GM19239 (cell line): Measurements from ENCODE around the gene SLAIN1.

ENCODE experiments used
- DNase-seq: peaks from one replicate; pipeline ENCODE4 v3.0.0; 2011; ENCODE audit warnings: low spot score; ENCODE audit not compliant: insufficient read length
- FAIRE-seq: peaks from 2 replicates; lab custom pipeline; 2011; peaks lifted over from hg19 to GRCh38; lab: Jason Lieb, UNC

The SLAIN1 gene

DNA sequence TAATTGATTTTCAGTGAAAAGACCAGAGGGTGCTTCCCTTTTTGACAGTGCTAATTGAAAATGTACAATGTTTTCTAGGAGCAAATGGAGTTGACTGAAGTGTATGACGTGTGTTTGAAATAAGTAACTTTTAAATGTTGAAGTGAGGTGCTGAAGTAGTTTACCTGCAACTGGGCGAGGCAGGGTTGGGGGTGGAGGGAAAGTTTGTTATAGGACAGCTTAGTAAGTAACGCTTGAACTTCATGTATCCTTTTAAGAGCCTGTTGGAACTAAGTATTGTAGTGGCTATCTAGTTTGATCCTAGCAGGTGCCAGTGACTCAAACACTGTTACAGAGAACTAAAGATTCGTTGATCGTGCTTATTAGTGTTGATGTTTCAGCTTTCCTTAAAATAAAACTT, 5.9 kb downstream of the SLAIN1 start:
- FAIRE-seq (no peak), DNase-seq (no peak)

- peak; percentile 76 for FAIRE-seq
- no peak for DNase-seq
Observed at GRCh38 chr13:77714119-77714755, 16.8 kb downstream of the SLAIN1 start.

DNA sequence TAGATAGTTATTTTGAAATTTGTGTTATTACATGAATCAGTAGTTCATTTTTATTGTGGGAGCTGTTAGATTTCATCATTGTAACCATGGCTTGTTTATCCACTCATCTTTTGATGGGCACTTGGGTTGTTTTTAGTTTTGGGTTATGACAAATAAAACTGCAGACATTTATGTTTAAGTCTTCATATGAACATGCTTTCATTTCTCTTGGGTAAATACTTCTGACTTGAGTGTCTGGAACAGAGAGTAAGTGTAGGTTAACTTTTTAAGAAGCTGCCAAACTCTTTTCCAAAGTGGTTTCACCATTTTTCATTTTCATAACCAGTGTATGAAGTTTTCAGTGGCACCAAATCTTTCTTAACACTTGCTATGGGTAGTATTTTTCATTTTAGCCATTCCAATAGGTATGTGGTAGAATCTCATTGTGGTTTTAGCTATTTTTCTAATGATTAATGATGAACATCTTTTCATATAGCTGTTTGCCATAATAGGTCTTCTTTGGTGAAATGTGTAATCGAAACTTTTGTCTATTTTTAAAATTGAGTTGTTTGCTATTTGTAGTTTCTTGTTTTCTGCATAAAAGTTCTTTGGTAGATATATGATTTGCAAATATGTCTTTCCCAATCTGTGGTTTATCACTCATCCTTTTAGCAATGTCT, 17.9 kb downstream of the SLAIN1 start:
- FAIRE-seq (peak; percentile 92), DNase-seq (no peak)

DNA sequence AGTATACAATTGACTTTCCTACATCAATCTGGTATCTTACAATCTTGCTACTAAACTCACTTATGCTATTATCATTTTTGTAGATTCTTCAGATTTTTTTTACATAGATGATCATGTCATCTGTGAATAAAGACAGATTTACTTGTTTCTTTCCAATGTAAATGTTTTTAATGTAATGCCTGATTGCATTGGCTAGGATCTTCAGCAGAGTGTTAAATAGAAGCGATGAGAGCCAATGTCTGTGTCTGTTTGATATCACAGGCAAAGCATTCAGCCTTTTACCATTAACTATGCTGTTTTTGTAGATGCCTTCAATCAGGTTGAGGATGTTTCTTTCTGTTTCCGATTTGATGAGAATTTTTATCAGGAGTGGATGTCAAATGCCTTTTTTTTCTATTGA, 19.2 kb downstream of the SLAIN1 start:
- DNase-seq (no peak), FAIRE-seq (peak; percentile 69)

GRCh38 chr13:77717508-77717907, 20.0 kb downstream of the SLAIN1 start:
- peak; percentile 70 for FAIRE-seq

DNA sequence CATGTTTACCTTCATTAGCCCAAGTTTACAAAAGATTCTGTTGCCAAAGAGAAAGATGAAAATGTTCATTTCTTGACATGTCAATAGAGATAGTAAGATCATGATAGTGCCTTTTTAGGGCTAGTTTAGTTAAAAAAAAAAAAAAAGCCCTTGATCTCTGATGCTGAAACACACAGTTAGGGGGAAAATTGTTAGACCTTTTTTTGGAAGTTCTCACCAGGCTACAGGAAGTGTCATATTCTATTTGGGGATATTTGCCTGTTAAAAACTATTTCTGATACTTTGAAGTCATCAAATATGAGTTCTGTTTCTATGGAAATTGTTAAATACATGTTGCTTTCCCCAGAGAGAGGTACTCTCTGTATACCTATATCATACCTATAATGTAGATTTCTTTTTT, 21.6 kb downstream of the SLAIN1 start:
- FAIRE-seq = no peak
- no peak for DNase-seq

More at GRCh38 chr13:77717508-77717907, 20.0 kb downstream of the SLAIN1 start:
- DNase-seq = no peak

GRCh38 chr13:77720988-77721387, 23.5 kb downstream of the SLAIN1 start:
- DNase-seq = no peak
- FAIRE-seq = peak; percentile 79

DNA sequence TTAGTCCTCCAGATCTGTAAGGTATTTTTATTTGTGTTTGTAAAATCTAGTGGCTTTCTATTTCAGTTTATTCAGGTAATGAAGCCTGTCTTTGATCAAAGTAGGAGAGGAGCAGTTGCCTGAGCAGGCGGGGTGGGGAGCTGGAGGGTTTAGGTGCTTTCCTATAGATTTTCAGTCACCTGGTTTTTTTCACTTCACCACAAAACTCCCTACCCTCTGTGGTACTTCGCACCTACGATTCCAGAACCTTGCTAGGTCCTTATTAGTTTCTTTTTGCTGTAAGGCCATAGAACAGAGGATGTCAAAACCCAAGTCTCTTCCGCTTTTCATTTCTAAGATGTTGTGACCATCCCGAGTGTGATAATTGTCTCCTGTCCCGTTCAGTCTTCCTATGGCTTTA, 26.6 kb downstream of the SLAIN1 start:
- peak; percentile 40 for FAIRE-seq
- DNase-seq = no peak

- DNase-seq = no peak
- FAIRE-seq = peak; percentile 75
Observed at GRCh38 chr13:77725071-77725470, 27.6 kb downstream of the SLAIN1 start.

GRCh38 chr13:77728265-77729125, 31.0 kb downstream of the SLAIN1 start:
- FAIRE-seq (no peak), DNase-seq (no peak)

GRCh38 chr13:77729502-77730221, 32.2 kb downstream of the SLAIN1 start:
- DNase-seq = peak; percentile 16
- FAIRE-seq = peak; percentile 99

DNA sequence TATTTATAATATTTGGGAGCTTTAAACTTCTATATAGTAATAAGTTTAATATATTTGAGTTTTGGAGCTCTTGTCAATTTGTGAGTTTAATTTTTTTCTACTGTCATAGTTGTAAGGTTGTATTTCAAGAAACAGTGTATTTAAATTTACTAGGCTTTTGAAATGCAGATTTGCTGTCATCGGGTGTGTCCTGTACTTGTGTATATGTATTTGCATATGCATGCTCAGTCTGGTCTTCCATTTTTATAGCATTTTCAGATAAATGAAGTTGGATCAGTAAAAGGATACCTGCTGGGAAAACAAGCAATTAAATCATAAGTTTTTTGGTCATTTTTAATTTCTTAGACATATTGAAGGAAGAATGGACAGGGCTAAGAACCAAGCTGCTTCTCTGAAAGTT, 33.1 kb downstream of the SLAIN1 start:
- FAIRE-seq = no peak
- no peak for DNase-seq

- FAIRE-seq = no peak
- no peak for DNase-seq
Observed at GRCh38 chr13:77732287-77732686, 34.8 kb downstream of the SLAIN1 start.

GRCh38 chr13:77733674-77734073, 36.2 kb downstream of the SLAIN1 start:
- DNase-seq (no peak), FAIRE-seq (no peak)

DNA sequence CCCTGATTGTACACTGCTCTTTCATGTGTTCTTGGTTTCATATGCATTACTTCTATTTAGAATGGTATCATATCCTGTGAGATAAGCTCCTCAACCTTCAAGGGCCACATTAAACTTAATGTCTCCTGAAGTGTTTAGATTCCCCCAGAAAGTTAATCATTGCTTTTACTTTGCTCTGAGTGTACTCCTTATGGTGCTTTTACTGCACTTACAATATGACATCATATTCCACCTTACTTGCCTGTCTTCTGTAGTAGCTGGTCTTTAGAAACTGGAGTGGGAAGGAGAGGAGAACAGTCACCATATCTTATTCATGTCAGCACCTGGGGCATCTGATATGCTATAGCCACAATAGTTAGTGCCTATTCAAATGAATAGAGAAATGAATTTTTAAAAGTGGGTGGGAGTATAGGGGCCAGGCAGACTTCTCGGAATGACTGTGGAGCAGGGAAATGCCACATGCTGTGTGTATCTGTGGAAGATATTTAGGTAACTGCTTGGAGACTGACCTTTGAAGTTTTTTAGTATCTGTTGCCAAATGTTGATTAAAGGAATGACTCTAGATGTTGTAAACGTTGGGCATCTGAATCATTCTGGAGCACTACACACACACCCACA, 40.2 kb downstream of the SLAIN1 start:
- FAIRE-seq = no peak

GRCh38 chr13:77740097-77740735, 42.7 kb downstream of the SLAIN1 start:
- DNase-seq (no peak), FAIRE-seq (no peak)

More for the DNA sequence above, 40.2 kb downstream of the SLAIN1 start:
- DNase-seq = no peak

DNA sequence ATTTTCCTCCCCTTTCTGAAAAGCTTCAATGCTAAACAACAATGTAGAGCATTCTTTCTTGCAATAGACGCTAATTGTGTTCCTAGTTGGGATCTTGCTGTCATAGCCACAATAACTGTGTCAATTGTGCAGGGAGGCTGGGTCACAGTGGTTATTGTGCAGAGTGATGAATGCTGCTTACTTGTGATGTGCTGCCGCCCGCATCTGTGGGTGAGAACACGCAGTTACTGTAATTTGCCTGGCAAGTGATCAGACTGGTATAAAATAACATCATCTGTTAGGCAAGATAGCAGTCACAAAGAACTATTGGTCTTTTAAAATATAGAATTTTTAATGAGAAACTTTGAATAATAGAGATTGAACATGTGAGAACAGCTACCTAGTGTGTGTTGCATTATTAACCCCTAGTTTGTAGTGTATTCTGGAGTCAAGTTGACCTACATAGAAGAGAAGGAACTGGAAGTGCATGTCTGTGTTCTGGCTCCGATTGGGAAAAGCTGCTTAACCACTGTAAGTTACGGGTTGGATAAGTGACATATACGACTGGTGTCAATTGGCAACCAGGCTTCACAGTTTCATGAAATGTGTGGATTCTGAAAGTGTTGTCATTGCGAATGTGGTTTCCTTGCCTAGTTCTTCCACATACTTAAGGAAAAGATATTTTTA, 43.6 kb downstream of the SLAIN1 start:
- FAIRE-seq (no peak), DNase-seq (no peak)

DNA sequence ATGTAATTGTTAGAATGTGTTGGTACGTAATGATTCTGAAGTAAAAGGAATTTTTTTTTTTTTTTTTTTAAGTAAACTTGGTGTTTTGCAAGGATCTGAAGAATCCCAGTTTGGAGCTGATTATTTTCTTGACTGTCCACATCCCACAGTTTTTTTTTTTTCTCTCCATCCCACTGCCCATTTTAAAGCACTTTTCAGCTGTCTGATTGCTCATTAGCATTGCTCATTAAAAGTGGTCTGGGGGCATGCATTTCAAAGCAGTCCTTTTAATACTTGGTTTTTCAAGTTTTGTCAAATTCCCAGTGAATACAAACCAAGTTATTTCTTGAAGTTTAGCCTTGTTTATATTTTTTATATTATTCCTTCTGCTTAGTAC, 44.1 kb downstream of the SLAIN1 start:
- FAIRE-seq = peak; percentile 18

GRCh38 chr13:77742801-77743200, 45.3 kb downstream of the SLAIN1 start:
- no peak for DNase-seq
- no peak for FAIRE-seq

More for the DNA sequence above, 44.1 kb downstream of the SLAIN1 start:
- DNase-seq = no peak
